ENCODE data around the gene DYNC1H1.

The DYNC1H1 gene

GRCh38 chr14:102005336-102005735, 41.0 kb downstream of the DYNC1H1 start:
- no peak for DNase-seq

GRCh38 chr14:102007916-102008418, 43.6 kb downstream of the DYNC1H1 start:
- no peak for DNase-seq

- DNase-seq = no peak
Measured at GRCh38 chr14:102008891-102009290, 44.5 kb downstream of the DYNC1H1 start.

- no peak for DNase-seq
Measured at GRCh38 chr14:102011631-102012030, 47.3 kb downstream of the DYNC1H1 start.

GRCh38 chr14:102012336-102012735, 48.0 kb downstream of the DYNC1H1 start:
- no peak for DNase-seq

- DNase-seq = no peak
Measured at GRCh38 chr14:102013669-102014200, 49.4 kb downstream of the DYNC1H1 start.

- no peak for DNase-seq
Measured at GRCh38 chr14:102015045-102015685, 50.8 kb downstream of the DYNC1H1 start.

- no peak for DNase-seq
Measured at GRCh38 chr14:102015771-102016170, 51.4 kb downstream of the DYNC1H1 start.

- DNase-seq = no peak
Measured at GRCh38 chr14:102016420-102017090, 52.2 kb downstream of the DYNC1H1 start.

- no peak for DNase-seq
Measured at GRCh38 chr14:102018251-102018650, 53.9 kb downstream of the DYNC1H1 start.

GRCh38 chr14:102019006-102019540, 54.7 kb downstream of the DYNC1H1 start:
- no peak for DNase-seq

- peak; percentile 8 to 23 for DNase-seq
Measured at GRCh38 chr14:102020058-102020971, 55.9 kb downstream of the DYNC1H1 start.

GRCh38 chr14:102026934-102027333, 62.6 kb downstream of the DYNC1H1 start:
- DNase-seq = no peak

- no peak for DNase-seq
Measured at GRCh38 chr14:102027951-102028350, 63.6 kb downstream of the DYNC1H1 start.

GRCh38 chr14:102028733-102029132, 64.4 kb downstream of the DYNC1H1 start:
- DNase-seq = no peak

- no peak for DNase-seq
Measured at GRCh38 chr14:102029956-102030355, 65.6 kb downstream of the DYNC1H1 start.

GRCh38 chr14:102033241-102033640, 68.9 kb downstream of the DYNC1H1 start:
- no peak for DNase-seq

GRCh38 chr14:102034301-102034700, 69.9 kb downstream of the DYNC1H1 start:
- no peak for DNase-seq

- DNase-seq = no peak
Measured at GRCh38 chr14:102035914-102036313, 71.5 kb downstream of the DYNC1H1 start.

- DNase-seq = no peak
Measured at GRCh38 chr14:102037686-102038085, 73.3 kb downstream of the DYNC1H1 start.

- no peak for DNase-seq
Measured at GRCh38 chr14:102039157-102039556, 74.8 kb downstream of the DYNC1H1 start.

GRCh38 chr14:102040153-102040552, 75.8 kb downstream of the DYNC1H1 start:
- no peak for DNase-seq

- no peak for DNase-seq
Measured at GRCh38 chr14:102042699-102043098, 78.3 kb downstream of the DYNC1H1 start.

Measured in stimulated activated CD4-positive, alpha-beta T cell treated with anti-CD3 and anti-CD28 coated beads, Interleukin-4, amount 100 ng/mL, for 4 hours (primary cell).